IPS-18a (cell line): ENCODE measurements around the gene OR5D14.

ENCODE experiments used
- H3K27ac ChIP-seq: one replicate; pipeline ENCODE4 v1.5.1; 2013; ENCODE audit warnings: low read length
- H3K27me3 ChIP-seq: one replicate; pipeline ENCODE4 v1.6.1; 2013; ENCODE audit warnings: mild to moderate bottlenecking, low read length; ENCODE audit not compliant: control insufficient read depth, insufficient read depth
- H3K36me3 ChIP-seq: one replicate; pipeline ENCODE4 v1.6.1; 2013; ENCODE audit warnings: low read depth, low read length; ENCODE audit not compliant: control insufficient read depth
- H3K4me1 ChIP-seq: one replicate; pipeline ENCODE4 v1.6.1; 2013; ENCODE audit warnings: low read depth, low read length; ENCODE audit not compliant: control insufficient read depth
- H3K4me3 ChIP-seq: one replicate; pipeline ENCODE4 v1.5.1; 2013; ENCODE audit warnings: low read length
- H3K9ac ChIP-seq: one replicate; pipeline ENCODE4 v1.6.1; 2013; ENCODE audit warnings: mild to moderate bottlenecking, low read length, moderate library complexity
- H3K9me3 ChIP-seq: one replicate; pipeline ENCODE4 v1.6.1; 2013; ENCODE audit warnings: low read depth, low read length; ENCODE audit not compliant: control insufficient read depth

OR5D14 gene

DNA sequence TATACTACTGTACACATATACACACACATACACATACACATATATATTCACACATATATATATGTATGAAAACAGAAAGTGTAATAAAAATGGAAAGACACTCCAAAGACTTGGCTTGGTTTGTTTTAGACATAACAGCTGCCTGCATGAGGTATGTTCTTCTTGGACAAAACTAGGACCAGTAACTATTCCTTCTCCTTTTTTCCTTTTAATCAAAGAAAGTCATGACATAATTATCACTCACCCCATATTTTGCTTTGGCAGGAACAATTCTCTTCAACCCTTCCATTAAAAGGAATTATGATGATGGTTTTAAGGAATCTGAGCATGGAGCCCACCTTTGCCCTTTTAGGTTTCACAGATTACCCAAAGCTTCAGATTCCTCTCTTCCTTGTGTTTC lies at the start of gene OR5D14:
Gene OR5D14, plus strand, starts transcription at position 301 of the 400 bp plus-strand sequence. Its CDS starts 0 bp downstream, at position 301.
- no peak within 1 kb of the TSS for H3K4me3 ChIP-seq
- no peaks in the 10 kb centered on the region for H3K36me3 ChIP-seq
- no peaks in the 10 kb centered on the region for H3K4me1 ChIP-seq
- no peak within 1 kb of the TSS for H3K9ac ChIP-seq
- peaks cover 86% of the 10 kb centered on the region for H3K9me3 ChIP-seq
- H3K27me3 ChIP-seq: no peaks in the 10 kb centered on the region
- H3K27ac ChIP-seq: no peak within 1 kb of the TSS

DNA sequence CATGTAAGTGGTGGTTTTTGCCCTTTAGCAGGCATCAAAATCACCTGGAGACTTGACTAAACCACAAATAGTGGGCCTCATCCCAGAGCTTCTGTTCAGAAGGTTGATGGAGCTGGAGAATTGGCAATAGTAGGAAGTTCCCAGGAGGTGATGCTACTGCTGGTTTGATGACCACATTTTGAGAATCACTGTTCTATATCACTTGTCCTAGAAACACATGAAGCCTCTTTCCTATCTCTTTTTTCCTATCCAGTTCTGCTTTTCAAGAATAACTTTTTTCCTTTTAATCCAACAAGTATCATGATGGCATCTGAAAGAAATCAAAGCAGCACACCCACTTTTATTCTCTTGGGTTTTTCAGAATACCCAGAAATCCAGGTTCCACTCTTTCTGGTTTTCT lies 22.2 kb upstream of the OR5D14 start, which contains the start of gene OR5D13:
Gene OR5D13, plus strand, starts transcription at position 301 of the 400 bp plus-strand sequence. Its CDS starts 0 bp downstream, at position 301.
- H3K9me3 ChIP-seq: peaks cover 63% of the 10 kb centered on the region

DNA sequence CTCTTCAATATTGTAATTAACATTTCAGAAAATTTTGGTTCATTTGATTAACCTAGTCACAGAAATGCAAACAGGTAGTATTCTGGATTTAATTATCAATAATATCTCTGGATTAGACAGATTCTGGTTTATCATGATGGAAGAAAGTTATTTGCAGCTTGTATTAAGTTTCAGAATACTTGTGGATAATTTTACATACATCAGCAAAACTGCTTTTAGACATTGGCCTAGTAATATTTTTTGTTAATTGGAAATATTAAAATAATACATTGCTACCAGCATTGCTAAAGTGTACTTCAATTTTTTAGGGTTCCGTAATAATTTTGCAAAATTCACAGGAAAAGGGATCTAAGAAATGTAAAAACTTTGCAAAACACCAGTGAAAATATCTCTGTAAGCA lies 3.8 kb upstream of the OR5D14 start:
- Histone ChIP-seq H3K9ac (no peak overlapping the region), H3K27ac (no peak overlapping the region)

More for the DNA sequence above, 22.2 kb upstream of the OR5D14 start, which contains the start of gene OR5D13:
- Histone ChIP-seq H3K9ac (no peak within 1 kb of the TSS), H3K4me1 (no peaks in the 10 kb centered on the region), H3K27ac (no peak within 1 kb of the TSS), H3K36me3 (no peaks in the 10 kb centered on the region), H3K4me3 (no peak within 1 kb of the TSS), H3K27me3 (no peaks in the 10 kb centered on the region)

DNA sequence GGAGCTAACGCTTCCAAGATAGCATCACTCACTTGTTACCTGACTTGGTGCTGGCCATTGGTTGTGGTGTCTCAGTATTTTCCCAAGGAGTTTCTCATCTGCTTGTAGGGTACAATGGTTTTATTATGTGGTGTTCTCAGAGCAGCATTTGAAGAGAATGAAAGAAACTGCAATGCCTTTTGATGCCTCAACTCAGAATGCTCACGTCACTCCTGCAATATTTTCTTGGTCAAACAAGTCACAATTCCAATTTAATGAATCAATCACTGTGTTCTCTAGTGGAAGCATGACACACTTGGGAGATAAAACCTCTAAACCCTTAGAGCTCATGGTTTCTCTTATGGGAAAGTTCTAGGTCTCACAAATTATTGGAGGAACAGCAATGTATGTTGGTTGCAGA lies 2.0 kb upstream of the OR5D14 start:
- no peaks in the 10 kb centered on the region for H3K27me3 ChIP-seq
- no peaks in the 10 kb centered on the region for H3K36me3 ChIP-seq
- H3K4me3 ChIP-seq: no peak overlapping the region
- no peak overlapping the region for H3K9ac ChIP-seq
- H3K27ac ChIP-seq: no peak overlapping the region
- no peaks in the 10 kb centered on the region for H3K4me1 ChIP-seq
- H3K9me3 ChIP-seq: peaks cover 81% of the 10 kb centered on the region

More for the DNA sequence above, 3.8 kb upstream of the OR5D14 start:
- Histone ChIP-seq H3K27me3 (no peaks in the 10 kb centered on the region), H3K9me3 (peaks cover 85% of the 10 kb centered on the region), H3K4me3 (no peak overlapping the region), H3K4me1 (no peaks in the 10 kb centered on the region), H3K36me3 (no peaks in the 10 kb centered on the region)

- no peaks in the 10 kb centered on the region for H3K27me3 ChIP-seq
- no peak overlapping the region for H3K9ac ChIP-seq
- H3K36me3 ChIP-seq: no peaks in the 10 kb centered on the region
- peaks cover 70% of the 10 kb centered on the region for H3K9me3 ChIP-seq
- no peak overlapping the region for H3K4me3 ChIP-seq
- H3K4me1 ChIP-seq: no peaks in the 10 kb centered on the region
- H3K27ac ChIP-seq: no peak overlapping the region
Measured at GRCh38 chr11:55806248-55806647, 10.9 kb downstream of the OR5D14 start.

- H3K4me1 ChIP-seq: no peaks in the 10 kb centered on the region
- H3K27me3 ChIP-seq: no peaks in the 10 kb centered on the region
- peaks cover 75% of the 10 kb centered on the region for H3K9me3 ChIP-seq
- no peaks in the 10 kb centered on the region for H3K36me3 ChIP-seq
- no peak within 1 kb of the TSS for H3K4me3 ChIP-seq
- no peak within 1 kb of the TSS for H3K9ac ChIP-seq
- no peak within 1 kb of the TSS for H3K27ac ChIP-seq
Measured at GRCh38 chr11:55811067-55811466, 15.7 kb downstream of the OR5D14 start, which contains the start of gene OR5L1. OR5L1 (plus strand) TSS chr11:55811367; CDS start chr11:55811467, 100 bp downstream.

- Histone ChIP-seq H3K9me3 (peaks cover 69% of the 10 kb centered on the region), H3K4me3 (no peak within 1 kb of the TSS), H3K9ac (no peak within 1 kb of the TSS), H3K27me3 (no peaks in the 10 kb centered on the region), H3K36me3 (no peaks in the 10 kb centered on the region), H3K4me1 (no peaks in the 10 kb centered on the region), H3K27ac (no peak within 1 kb of the TSS)
Measured at GRCh38 chr11:55819330-55819729, 24.0 kb downstream of the OR5D14 start, which contains the start of gene OR5D18. OR5D18 (plus strand) TSS chr11:55819630; CDS start chr11:55819630, 0 bp downstream.

GRCh38 chr11:55826919-55827318 lies 31.6 kb downstream of the OR5D14 start, which contains the start of gene OR5L2:
OR5L2 (plus strand) TSS chr11:55827219; CDS start chr11:55827219, 0 bp downstream.
- no peak within 1 kb of the TSS for H3K27ac ChIP-seq
- no peaks in the 10 kb centered on the region for H3K4me1 ChIP-seq
- no peak within 1 kb of the TSS for H3K4me3 ChIP-seq
- H3K9me3 ChIP-seq: peaks cover 82% of the 10 kb centered on the region
- H3K9ac ChIP-seq: no peak within 1 kb of the TSS
- no peaks in the 10 kb centered on the region for H3K36me3 ChIP-seq
- H3K27me3 ChIP-seq: no peaks in the 10 kb centered on the region

DNA sequence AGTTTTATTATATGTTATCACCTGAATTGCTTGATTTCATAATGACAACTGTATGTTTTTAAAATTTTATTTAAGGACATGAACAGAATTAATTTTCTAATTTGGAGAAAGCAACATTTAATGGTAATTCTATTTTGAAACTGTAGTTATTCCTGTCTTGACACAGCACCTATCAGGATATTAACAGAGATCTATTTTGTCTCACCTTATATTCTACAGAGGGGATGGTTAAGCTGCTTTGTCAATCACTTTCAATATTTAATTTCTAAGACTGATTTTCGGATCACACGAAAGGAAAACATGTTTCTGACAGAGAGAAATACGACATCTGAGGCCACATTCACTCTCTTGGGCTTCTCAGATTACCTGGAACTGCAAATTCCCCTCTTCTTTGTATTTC lies 43.1 kb downstream of the OR5D14 start, which contains the start of gene OR5D16:
Gene OR5D16, plus strand, starts transcription at position 301 of the 400 bp plus-strand sequence. Its CDS starts 0 bp downstream, at position 301.
- peaks cover 59% of the 10 kb centered on the region for H3K9me3 ChIP-seq
- H3K9ac ChIP-seq: no peak within 1 kb of the TSS
- H3K4me1 ChIP-seq: no peaks in the 10 kb centered on the region
- no peak within 1 kb of the TSS for H3K4me3 ChIP-seq
- H3K27ac ChIP-seq: no peak within 1 kb of the TSS
- no peaks in the 10 kb centered on the region for H3K36me3 ChIP-seq
- H3K27me3 ChIP-seq: no peaks in the 10 kb centered on the region
